GM21576 (cell line): ENCODE data around the gene SPTB.

Experiments used
- ATAC-seq: cut with Tn5 transposase; IDR thresholded peaks from one replicate; pipeline ENCODE4 v1.9.1; 2021; ENCODE audit warnings: mild to moderate bottlenecking, moderate library complexity; ENCODE audit not compliant: unreplicated experiment

SPTB gene

DNA sequence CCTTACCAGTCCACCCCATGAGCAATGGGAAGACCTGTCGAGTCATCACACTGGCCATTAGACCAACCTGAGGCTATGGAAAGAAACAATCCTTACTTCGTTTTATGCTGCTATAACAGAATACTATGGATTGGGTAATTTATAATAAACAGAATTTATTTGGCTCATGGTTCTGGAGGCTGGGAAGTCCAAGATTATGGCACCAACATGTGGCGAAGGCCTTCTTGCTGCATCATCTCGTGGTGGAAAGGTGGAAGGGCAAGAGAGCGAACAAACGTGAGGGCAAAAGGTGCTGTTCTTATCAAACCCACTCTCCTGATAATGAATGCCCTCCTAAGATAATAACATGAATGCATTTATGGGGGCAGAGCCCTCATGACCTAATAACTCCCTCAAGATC lies 9.6 kb upstream of the SPTB start:
- ATAC-seq: no peak

DNA sequence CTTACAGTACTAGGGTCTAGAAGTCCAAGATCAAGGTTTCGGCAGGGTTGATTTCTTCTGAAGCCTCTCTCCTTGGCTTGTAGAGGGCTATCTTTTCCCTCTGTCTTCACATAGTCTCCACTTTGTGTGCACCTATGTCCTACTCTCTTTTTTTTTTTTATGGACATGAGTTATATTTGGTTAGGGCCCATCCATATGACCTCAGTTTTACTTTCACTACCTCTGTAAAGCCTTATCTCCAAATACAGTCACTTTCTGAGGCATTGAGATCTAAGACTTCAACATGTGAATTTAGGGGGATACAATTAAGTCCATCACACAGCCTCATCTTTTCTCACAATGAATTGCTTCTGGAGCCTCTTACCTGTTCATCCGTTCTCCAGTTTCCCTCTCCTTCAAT lies 5.9 kb upstream of the SPTB start:
- ATAC-seq: no peak

DNA sequence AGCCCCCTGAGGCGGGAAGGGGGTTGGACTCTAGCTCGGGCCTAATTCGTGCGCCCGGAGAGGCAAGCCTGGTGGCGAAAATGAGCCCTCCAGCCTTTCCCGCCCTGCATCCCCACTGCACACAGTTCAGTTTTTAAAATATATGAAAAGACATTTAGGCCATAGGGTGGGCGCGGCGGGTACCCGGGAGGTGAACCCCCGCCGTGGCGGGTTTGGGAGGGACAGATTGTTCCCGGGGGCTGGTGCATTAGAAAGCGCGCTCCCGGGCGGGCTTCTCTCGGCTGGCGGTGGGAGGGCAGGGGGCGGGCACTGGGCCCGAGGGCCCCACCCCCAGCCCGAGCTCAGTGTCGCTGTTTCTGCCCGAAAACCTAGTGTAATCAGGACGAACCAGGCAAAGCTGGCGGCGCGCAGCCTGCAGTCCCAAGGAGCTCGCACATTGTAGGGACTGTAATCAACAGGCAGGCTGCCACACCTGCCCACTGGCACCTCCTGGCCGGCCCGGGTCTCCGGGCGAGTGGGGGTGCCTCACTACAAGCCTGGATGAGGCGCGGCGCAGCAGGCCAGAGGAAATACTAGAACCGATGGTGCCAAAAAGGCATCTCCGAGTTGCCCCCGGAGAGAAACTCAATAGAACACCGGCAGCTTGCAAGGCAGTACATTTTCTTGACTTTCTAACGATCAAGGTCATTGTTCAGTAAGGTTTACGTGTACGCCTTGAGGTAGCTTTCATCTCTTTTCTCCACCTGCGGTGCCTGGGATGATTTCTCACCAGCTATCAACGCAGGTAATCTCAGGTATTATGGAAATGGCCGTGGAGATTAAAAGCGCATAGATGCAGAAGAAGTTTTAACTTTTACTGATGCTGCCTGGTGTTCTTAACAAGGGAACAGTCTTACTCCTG lies 764 bp upstream of the SPTB start:
- ATAC-seq: no peak

DNA sequence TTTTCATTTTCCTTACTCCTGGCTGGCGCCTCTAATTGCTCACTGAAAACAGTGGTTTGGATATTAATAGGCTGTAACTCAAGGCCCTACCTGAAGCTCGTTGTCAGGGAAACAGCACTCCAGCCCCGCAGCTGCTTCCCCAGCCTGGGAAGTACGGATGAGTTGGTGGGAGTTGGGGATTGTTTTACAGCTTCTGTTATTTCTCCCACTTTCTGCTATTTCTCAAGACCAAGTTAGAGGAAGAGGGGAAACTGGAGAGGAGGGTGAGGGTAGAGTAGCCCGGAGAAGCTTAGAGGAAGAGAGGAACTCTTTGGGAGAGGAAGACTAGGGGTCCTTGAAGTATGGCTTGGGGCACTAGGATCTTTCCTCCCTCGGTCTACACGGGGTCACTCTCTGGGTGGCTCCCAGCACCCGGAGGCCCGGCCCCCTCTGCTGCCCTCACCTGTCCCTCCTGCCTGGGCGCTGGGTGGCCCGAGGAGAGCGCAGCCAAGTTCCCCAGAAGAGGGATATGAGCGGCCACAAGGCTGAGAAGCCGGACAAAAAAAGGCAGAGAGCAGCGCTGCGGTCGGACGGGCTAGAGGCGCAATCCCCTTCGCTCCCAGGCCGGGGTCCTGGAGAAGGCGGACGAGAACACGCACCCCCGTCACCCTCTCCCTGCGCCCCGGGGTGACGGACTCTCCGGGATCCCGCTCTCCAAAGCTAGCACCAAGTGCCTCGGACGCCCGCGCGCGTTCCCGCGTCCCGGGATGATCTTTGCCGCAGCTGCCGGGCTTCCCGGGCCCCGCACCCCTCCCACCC lies 671 bp downstream of the SPTB start:
- no peak for ATAC-seq

DNA sequence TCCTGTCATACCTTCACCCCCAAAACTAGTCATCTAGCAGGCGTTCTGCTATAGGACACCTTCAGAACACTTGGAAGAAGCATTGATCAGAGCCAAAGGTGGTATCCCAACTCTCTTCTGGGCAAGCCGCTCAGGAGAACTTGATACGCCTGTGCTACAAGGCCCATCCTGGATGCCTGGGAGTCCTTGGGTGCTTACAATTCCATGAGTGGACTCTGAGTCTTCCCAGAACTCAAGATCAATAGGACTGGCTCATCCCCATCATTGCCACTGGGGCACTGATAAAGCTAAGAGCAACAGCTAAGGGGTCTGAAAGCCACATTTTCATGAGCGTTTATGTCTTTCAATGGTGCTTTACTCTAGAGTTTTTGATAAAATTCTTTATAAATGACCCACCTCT lies 1.9 kb downstream of the SPTB start:
- ATAC-seq: no peak

DNA sequence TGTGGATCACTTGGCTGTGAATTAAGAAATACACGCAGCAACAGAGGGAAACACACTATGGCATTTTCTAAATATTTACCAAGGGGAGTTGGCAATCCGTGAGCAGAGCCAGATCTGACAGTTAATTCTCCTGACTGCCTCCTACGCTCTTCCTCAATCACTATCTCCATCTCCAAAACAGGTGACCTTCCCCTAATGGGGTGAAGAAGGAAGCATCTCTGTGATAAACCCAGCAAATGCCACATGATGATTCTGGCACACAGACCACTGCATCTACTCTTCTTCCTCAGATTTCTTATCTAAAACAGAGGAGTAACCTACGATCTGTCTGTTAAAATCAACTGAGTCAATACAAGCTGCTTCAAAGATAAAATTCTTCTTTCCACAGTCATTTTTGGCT lies 4.4 kb downstream of the SPTB start:
- ATAC-seq: no peak

DNA sequence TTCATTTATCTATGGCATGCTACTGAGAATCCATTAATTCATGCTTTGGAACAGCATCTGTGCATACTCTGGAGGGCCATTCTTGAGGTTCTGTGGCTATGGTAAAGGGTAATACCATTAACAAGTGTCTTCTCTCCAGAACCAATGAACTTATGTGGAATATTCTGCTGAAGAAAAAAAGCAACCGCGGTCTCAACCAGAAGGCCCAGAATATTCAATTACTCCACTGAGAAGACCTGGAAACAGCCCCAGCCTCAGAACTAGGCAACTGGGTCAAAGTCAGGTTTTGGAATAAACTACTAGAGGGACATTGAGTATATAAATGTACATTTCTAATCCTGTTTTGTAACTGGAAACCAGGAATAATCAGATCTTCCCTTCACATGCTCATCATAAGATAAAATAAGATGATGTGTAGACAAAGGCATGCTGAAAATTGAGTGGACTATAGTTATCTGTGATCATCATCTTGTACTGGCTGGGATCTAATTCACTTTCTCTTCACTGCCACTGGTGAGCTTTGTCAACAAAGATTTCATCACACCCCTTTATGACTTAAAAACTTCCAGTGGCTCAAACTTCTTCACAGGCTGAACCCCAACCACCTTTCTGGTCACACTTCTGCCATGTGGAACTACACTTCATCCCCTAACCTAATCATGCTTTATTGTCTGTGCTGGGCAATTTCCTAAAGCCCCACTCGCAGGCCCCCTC lies 6.0 kb downstream of the SPTB start:
- no peak for ATAC-seq

DNA sequence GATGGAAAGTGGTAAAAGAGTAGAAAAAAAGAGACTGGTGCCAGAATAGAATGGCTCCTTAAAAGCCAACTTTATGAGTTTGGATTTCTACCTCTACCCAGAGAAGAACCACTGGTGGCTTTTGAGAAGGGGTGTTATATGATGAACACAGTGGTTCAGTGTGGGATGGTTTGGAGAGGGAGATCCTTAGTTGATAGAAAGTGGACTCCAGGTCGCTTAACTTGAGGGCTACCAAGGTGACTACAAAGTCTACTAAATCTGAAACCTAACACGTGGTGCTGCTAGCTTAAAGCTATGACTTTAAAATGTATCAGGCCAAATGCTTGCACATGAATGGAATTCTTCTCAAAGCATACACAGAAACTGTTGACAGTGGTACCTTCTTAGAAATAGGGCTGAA lies 8.4 kb downstream of the SPTB start:
- no peak for ATAC-seq

DNA sequence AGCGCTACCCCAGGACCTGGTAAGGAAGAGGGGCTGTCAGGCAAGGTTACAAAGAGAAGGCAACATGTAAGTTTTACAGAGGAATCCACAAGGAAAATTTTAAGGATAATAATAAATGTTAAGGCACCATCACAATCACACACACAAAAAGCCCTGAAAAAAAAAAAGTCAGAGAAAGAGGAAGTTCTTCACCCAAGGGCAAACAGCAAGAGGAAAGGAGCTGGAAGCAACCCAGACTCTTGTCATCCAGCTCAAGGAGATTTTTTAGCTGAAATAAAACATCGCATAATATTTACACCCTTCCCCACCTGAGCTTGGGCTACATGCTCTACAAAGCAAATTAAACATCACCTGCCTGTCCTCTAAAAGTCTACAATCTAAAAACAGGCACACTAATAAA lies 9.5 kb downstream of the SPTB start:
- ATAC-seq: no peak

DNA sequence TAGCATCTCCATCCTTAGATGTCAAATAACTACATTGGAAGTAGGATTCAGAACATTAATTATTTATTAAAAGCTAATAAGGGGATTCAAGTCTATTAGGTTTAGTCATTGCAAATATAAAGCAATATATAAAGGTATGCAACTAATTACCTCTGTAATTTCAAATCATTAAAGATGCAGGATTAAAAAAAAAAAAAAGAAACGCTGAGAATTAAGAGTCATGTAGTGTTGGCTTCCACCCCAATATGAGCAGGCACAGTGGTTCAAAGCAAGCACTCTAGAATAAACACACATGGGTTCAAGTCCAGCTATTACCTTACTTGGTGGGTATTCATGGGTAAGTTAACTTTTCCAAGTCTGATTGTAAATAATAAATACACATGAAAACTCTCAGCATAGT lies 10.9 kb downstream of the SPTB start:
- no peak for ATAC-seq

DNA sequence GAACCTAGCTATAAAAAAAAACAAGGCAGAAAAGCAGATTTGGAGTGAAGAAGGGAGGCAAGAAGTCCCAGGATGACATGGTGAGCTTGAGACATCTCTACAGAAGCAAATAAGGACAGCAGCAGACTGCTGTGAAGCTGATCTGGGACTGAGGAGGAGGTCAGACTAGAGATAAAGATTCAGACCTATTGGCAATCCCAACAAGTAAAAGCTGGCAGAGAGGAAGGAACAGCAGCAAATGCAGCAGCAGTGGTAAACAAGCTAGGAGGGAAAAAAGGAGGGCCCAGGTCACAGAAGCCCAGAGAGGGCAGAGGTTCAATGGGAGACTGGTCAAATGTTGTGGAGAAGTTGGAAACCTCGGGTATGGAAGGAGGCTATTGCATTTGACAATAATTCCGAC lies 11.3 kb downstream of the SPTB start:
- ATAC-seq: no peak

DNA sequence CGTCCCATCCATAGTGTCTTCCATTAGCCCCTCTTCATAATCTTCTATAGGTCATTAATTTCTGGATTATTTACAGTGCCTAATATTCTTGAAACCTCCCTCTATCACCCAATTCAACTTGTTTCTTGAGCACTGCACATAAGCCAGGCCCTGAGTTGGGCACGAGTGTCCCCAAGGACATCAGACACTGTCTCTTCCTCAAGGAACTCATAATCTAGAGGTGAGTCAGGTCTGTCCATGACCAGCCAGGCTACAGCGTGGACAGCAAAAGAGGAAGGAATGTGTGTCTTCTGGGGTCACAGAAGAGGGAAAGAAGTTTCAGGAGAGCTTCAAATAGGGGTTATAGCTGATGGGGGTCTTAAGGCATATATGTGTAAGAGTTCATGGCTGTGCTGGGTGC lies 12.5 kb downstream of the SPTB start:
- ATAC-seq: no peak

DNA sequence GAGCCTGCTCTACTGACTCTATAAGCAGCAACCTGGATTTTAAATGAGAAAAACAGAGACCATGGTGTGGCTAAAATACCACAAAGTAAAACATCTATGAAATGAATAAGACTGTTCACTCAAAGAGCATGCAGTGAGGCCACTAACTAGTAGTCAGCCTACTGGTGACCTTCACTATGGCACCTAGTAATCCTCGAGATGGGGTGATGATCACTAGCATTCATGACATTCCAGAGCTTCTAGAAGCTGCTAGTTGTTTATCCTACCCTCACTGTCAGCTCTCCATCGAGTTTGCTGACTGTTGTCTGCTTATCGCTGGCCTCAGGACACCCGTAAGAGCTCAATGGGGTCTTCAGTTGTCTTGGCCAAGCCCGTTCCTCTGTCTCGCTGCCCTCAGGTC lies 13.7 kb downstream of the SPTB start:
- no peak for ATAC-seq

DNA sequence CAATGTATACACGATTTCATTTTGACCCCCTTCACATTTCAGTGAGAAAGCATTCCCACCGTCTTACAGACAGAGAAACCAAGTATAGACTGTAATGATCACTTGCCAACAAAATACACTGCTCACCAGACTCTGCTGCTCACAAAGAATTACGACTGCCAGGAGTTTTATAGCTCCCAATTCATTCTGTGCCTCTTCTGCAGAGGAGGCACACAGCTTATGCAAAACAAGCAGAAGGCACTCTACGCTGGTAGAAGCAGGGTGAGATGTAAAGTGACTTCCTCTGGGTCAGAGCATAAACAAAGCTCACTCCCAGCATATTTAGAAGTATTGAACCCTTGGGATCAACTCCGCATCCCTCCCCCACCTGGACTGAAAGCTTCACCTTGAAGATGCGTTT lies 14.6 kb downstream of the SPTB start:
- no peak for ATAC-seq

DNA sequence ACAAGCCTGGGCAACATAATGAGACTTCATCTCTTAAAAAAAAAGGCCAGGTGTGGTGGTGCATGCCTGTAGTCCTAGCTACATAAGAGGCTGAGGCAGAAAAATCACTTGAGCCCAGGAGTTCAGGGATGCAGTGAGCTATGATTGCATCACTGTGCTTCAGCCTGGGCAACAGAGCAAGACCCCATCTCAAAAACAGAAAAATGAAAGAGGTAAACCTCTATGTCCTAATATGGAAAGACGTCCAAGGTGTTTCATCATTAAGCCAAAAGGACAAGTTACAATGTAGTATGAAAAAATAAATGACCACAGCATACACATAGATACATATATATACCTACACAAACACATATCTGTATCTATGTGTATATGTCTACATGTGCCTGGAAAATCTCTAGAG lies 15.4 kb downstream of the SPTB start:
- no peak for ATAC-seq

DNA sequence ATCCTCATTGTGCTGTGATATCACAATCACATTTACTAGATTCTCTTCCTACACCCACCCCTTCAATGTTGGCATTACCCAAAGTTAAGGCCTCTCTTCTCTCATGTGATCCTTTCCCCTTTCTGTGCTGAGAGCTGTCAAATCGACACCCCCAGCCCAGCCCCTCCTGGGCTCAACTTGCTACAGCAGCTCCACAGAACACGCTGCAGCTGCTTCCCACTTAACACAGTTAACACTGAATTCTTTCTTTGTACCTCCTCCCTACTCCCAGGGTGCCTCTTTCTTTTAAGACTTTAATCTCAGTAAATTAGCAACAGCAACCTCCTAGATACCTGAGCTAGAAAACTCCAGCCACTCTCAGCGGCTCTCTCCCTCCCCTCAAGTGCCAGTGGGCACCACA lies 17.8 kb downstream of the SPTB start:
- no peak for ATAC-seq

DNA sequence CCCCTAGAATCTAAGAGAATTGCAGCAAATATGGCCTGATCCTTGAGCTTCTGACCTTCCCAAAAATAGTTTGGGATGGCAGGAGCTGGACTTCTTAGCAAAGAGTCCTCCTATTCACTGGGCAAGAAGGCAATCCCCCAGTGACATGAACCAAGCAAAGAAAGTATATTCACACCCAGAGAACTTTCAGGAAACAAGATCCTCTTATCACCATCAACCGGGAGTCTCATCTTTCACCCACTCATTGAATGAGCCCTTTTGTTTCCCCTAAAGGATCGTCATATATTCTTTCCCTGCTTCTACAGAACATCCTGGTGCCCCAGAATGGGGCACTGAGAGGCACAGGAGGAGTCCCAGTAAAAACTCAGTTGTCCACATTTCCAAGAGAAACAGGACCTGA lies 19.7 kb downstream of the SPTB start:
- ATAC-seq: no peak

DNA sequence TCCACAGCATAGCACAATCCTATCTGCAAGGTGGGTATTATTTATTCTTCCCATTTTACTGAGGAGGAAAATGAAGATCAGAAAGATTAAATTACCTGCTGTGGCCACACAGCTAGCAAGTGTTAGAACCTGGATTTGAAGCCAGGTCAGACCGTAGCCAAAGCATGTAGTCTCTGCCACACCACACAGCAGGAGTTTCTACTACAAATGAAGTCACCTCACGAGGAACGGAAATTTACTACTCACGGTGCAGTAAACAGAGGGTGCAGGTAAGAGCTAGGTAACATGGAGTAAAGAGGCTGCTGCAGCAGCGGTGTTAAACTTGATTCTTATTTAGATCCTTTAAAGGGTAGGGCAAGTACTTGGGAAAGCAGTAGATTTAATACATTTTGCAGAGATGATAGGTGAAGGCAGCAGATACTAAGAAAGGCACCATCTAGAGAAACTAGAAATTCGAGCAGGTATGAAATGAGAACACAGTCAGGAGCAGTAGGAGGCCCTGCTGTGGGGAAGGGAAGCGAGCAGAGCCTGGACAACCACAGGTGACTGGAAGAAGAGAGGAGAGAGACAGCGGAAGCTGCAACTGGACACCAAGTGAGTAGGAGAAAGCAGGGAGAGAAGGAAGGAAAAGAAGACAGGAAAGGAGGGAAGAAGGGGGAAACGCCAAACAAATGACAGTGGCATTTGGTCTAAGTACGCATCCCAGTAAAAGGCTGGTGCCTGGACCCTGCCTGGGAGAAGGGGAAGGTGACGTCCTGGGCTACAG lies 21.5 kb downstream of the SPTB start:
- ATAC-seq: no peak

DNA sequence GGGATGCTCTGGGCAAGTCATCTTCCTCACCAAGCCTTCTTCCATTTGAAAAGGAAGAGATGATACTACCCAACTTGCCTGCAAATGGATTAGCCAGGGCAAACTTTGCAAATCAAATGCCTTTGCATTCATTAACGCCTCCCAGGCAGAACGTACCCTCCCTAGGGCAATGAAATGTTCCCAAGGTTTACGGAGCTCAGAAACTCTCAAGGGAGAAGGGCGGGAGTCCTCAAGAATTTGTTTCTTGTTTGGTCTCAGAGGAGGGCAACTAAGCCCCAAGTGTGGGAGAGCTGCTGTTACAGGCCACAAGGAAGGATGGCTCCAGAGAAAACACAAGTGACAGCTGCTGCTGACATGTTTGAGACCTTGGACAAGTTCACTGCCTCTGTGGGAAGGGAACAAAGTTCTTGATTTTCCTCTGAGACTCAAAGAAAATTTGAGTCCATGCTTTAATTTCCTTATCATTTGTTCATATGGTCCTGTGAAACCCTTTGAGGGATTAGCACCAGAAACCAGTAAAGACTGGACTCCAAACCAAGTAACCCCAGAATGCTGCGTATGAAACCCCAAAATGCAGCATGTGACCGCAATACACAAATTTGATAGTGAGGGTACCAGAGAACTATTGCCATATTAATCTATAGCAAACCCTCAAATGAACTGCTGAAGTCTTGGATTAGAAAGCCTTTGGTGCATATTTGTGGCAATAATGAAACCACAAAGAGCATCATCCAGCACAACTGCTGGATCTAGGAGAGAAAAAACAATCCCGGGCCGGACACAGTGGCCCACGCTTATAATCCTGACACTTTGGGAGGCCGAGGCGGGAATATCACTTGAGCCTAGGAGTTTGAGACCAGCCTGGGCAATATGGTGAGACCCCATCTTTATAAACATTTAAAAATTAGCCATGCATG lies 22.9 kb downstream of the SPTB start:
- no peak for ATAC-seq
